Activated naive CD8-positive, alpha-beta T cell treated with anti-CD3 and anti-CD28 coated beads for 36 hours (primary cell): ENCODE results near the gene ZC3H7B. TPM values are rescaled to one million over a fixed set of nuclear protein-coding genes. Genes with fewer than 3 reads are reported as not detected.
A peak's percentile ranks its signal among the peaks of the same experiment; 100 is the strongest.
"Not testable (repeated sequence)": the region's sequence is repeated elsewhere in the genome, so short reads cannot be mapped to it uniquely, and the experiment has no call there.

Experiments used
- DNase-seq: peaks from one replicate; pipeline ENCODE4 v3.0.0; 2021
- H3K27ac Mint-ChIP-seq: one replicate; pipeline ENCODE4 v1.8.0; 2022; ENCODE audit warnings: mild to moderate bottlenecking, moderate library complexity, mixed read lengths
- H3K27me3 Mint-ChIP-seq: one replicate; pipeline ENCODE4 v1.8.0; 2022; ENCODE audit warnings: mild to moderate bottlenecking, mixed read lengths
- H3K36me3 Mint-ChIP-seq: one replicate; pipeline ENCODE4 v1.8.0; 2021; ENCODE audit warnings: mild to moderate bottlenecking, mixed read lengths
- H3K4me1 Mint-ChIP-seq: one replicate; pipeline ENCODE4 v1.8.0; 2021; ENCODE audit warnings: mixed read lengths
- H3K4me3 Mint-ChIP-seq: one replicate; pipeline ENCODE4 v1.8.0; 2022; ENCODE audit warnings: mild to moderate bottlenecking, moderate library complexity, mixed read lengths
- H3K9me3 Mint-ChIP-seq: one replicate; pipeline ENCODE4 v1.8.0; 2022; ENCODE audit warnings: mixed read lengths
- total RNA-seq, 2 experiments: library from RNA; stranded (reverse); gene quantifications; one replicate each; pipeline ENCODE4 v1.2.3, GENCODE V29; 2021

ZC3H7B gene
- total RNA-seq, 2 experiments from 2014 or later: 58.8 to 59.9 TPM

DNA sequence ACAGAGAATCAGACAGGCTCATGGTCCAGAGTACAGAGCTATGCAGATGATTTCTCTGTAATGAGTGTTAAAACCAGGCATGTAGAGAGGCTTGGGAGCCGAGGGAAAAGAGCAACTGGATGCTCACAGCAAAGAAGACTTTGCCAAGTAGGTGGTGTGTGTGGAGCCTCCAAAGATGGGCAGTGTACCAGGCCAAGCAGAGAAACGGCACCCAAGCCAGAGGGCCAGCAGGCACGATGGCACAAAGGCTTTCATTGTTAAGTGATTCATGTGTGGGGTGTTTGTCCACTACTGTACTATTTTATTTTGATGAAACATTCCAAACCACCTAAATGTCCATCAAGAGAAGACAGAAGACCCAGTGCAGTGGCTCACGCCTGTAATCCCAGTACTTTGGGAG is 26.5 kb upstream of the ZC3H7B start:
- DNase-seq: no peak
- no peak overlapping the region for H3K27ac Mint-ChIP-seq
- H3K4me1 Mint-ChIP-seq: peaks cover 5% of the 10 kb centered on the region
- H3K36me3 Mint-ChIP-seq: peaks cover 52% of the 10 kb centered on the region
- no peaks in the 10 kb centered on the region for H3K9me3 Mint-ChIP-seq
- no peaks in the 10 kb centered on the region for H3K27me3 Mint-ChIP-seq
- no peak overlapping the region for H3K4me3 Mint-ChIP-seq

GRCh38 chr22:41280065-41280464 is 21.3 kb upstream of the ZC3H7B start:
- Mint-ChIP-seq H3K4me3 (no peak overlapping the region), H3K4me1 (peaks cover 20% of the 10 kb centered on the region), H3K27ac (peak overlapping the region; percentile 25)

DNA sequence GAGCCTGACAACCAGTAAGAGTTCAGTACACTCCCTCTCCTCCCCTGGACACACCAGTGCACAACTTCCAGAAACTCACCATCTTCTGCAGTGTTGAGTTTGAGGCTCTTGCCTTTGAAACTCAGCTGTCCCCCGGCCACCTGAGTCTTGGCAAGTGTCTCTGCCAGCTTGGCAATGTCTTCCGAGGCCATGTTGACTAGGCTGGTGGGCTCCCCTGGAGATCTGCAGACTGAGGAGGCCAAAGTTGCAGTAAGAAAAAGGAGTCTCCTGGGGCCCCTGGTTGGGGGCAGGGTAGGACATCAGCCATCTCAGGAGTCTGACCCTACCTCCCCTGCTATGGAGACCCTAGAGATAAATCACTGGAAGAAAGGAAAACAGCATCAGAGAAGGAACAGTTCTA is 20.5 kb upstream of the ZC3H7B start:
- no peaks in the 10 kb centered on the region for H3K9me3 Mint-ChIP-seq
- no peak for DNase-seq
- H3K27ac Mint-ChIP-seq: no peak overlapping the region
- H3K4me3 Mint-ChIP-seq: no peak overlapping the region
- H3K27me3 Mint-ChIP-seq: no peaks in the 10 kb centered on the region
- H3K4me1 Mint-ChIP-seq: peaks cover 22% of the 10 kb centered on the region
- peaks cover 49% of the 10 kb centered on the region for H3K36me3 Mint-ChIP-seq

More at GRCh38 chr22:41280065-41280464, 21.3 kb upstream of the ZC3H7B start:
- DNase-seq: no peak
- no peaks in the 10 kb centered on the region for H3K9me3 Mint-ChIP-seq
- peaks cover 50% of the 10 kb centered on the region for H3K36me3 Mint-ChIP-seq
- no peaks in the 10 kb centered on the region for H3K27me3 Mint-ChIP-seq

DNA sequence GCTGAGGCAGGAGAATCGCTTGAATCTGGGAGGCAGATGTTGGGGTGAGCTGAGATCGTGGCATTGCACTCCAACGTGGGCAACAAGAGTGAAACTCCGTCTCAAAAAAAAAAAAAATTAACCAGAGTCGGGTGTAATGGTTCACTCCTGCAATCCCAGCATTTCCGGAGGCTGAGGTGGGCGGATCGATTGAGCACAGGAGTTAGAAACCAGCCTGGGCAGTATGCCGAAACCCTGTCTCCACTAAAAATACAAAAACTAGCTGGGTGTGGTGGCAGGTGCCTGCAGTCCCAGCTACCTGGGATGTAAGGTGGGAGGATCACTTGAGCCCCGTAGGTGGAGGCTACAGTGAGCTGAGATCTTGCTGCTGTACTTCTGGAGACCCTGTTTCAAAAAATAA is 16.9 kb upstream of the ZC3H7B start:
- peaks cover 28% of the 10 kb centered on the region for H3K36me3 Mint-ChIP-seq
- H3K27ac Mint-ChIP-seq: peak overlapping the region; percentile 97
- no peaks in the 10 kb centered on the region for H3K27me3 Mint-ChIP-seq
- DNase-seq: no peak
- H3K4me1 Mint-ChIP-seq: peaks cover 31% of the 10 kb centered on the region
- peak overlapping the region; percentile 89 for H3K4me3 Mint-ChIP-seq
- H3K9me3 Mint-ChIP-seq: no peaks in the 10 kb centered on the region

GRCh38 chr22:41285441-41285819 is 15.9 kb upstream of the ZC3H7B start:
- H3K9me3 Mint-ChIP-seq: no peaks in the 10 kb centered on the region
- peak overlapping the region; percentile 89 for H3K4me3 Mint-ChIP-seq
- peak; percentile 96 for DNase-seq
- H3K27ac Mint-ChIP-seq: peak overlapping the region; percentile 97
- peaks cover 23% of the 10 kb centered on the region for H3K36me3 Mint-ChIP-seq
- peaks cover 31% of the 10 kb centered on the region for H3K4me1 Mint-ChIP-seq
- H3K27me3 Mint-ChIP-seq: no peaks in the 10 kb centered on the region

- peak; percentile 99 for DNase-seq
- no peaks in the 10 kb centered on the region for H3K27me3 Mint-ChIP-seq
- H3K4me3 Mint-ChIP-seq: peak within 1 kb of the TSS; percentile 89
- peaks cover 23% of the 10 kb centered on the region for H3K36me3 Mint-ChIP-seq
- H3K9me3 Mint-ChIP-seq: no peaks in the 10 kb centered on the region
- H3K27ac Mint-ChIP-seq: peak within 1 kb of the TSS; percentile 97
- peaks cover 27% of the 10 kb centered on the region for H3K4me1 Mint-ChIP-seq
Observed at GRCh38 chr22:41285820-41286638, 15.3 kb upstream of the ZC3H7B start, which contains the start of gene RANGAP1. Gene RANGAP1 (minus strand): TSS chr22:41286187. CDS start chr22:41281044, 5,143 bp downstream.

DNA sequence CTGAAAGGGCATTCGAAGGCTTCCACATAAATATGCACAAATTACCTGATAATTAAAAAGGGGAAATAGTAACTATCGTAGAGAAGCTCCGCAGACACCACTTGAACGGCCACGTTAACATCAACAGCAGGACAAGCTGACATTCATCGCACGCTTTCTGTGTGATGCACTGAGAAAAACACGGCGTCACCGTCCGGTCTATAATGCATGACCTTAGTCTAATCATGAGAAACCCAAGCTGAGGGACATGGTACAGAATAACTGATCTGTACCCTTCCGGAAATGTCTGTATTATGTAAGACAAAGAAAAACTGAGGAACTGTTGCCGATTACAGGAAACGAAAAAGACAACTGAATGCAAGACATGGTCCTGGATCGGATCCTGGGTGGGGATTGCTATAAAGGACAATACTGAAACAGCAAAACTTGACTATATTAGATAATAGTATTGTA is 14.7 kb upstream of the ZC3H7B start:
- peak; percentile 47 for DNase-seq
- Mint-ChIP-seq H3K27me3 (no peaks in the 10 kb centered on the region), H3K4me3 (peak overlapping the region; percentile 89), H3K9me3 (no peaks in the 10 kb centered on the region), H3K4me1 (peaks cover 23% of the 10 kb centered on the region), H3K27ac (peak overlapping the region; percentile 97), H3K36me3 (peaks cover 19% of the 10 kb centered on the region)

- H3K27ac Mint-ChIP-seq: peak overlapping the region; percentile 84
- DNase-seq: no peak
- no peaks in the 10 kb centered on the region for H3K9me3 Mint-ChIP-seq
- peaks cover 14% of the 10 kb centered on the region for H3K36me3 Mint-ChIP-seq
- peak overlapping the region; percentile 42 for H3K4me3 Mint-ChIP-seq
- peaks cover 17% of the 10 kb centered on the region for H3K4me1 Mint-ChIP-seq
- no peaks in the 10 kb centered on the region for H3K27me3 Mint-ChIP-seq
Observed at GRCh38 chr22:41288245-41288946, 12.9 kb upstream of the ZC3H7B start.

GRCh38 chr22:41289671-41290070 is 11.7 kb upstream of the ZC3H7B start:
- no peak overlapping the region for H3K4me3 Mint-ChIP-seq
- no peaks in the 10 kb centered on the region for H3K27me3 Mint-ChIP-seq
- no peak overlapping the region for H3K27ac Mint-ChIP-seq

DNA sequence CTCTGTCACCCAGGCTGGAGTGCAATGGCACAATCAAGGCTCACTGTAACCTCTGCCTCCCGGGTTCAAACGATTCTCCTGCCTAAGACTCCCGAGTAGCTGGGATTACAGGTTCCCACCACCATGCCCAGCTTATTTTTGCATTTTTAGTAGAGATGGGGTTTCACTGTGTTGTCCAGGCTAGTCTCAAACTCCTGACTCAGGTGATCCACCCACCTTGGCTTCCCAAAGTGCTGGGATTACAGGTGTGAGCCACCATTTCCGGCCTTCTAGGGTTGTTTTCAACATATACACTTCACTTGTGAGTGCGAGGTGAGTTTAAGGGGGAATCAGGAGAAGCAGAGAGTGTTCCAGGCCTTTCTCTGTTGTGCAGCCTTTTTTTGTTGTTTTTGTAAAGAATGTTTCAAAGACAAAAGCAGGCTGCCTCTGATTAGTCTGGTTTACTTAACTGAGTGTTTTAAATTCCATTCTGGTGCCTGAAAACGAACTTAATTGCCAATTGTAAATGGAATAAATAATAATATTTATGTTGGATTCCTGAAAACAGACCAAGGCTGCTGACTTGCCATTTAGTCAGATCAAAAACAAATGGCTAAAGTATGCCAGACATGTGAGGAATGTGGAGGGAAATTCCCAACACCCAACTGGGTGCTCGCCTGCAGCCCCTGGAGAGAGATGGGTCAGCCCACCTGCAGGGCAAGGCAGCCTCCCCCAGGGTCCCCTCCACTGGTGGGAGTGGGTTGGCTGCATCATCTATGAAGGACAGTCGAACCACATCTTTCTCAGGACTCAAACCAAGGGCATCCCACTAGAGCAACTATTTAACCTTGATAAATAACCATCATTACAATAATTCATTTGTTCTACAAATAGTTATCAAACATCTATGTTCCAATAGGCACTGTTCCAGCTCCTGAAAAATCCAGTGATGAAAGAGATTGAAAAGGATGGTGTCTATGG is 10.8 kb upstream of the ZC3H7B start:
- H3K27me3 Mint-ChIP-seq: no peaks in the 10 kb centered on the region
- no peaks in the 10 kb centered on the region for H3K36me3 Mint-ChIP-seq
- no peaks in the 10 kb centered on the region for H3K9me3 Mint-ChIP-seq
- no peak for DNase-seq
- peaks cover 8% of the 10 kb centered on the region for H3K4me1 Mint-ChIP-seq
- no peak overlapping the region for H3K27ac Mint-ChIP-seq
- no peak overlapping the region for H3K4me3 Mint-ChIP-seq

More at GRCh38 chr22:41289671-41290070, 11.7 kb upstream of the ZC3H7B start:
- H3K4me1 Mint-ChIP-seq: peaks cover 12% of the 10 kb centered on the region
- DNase-seq: no peak
- H3K9me3 Mint-ChIP-seq: no peaks in the 10 kb centered on the region
- peaks cover 5% of the 10 kb centered on the region for H3K36me3 Mint-ChIP-seq

- H3K27ac Mint-ChIP-seq, H3K4me1 Mint-ChIP-seq, H3K4me3 Mint-ChIP-seq, H3K9me3 Mint-ChIP-seq, H3K36me3 Mint-ChIP-seq, H3K27me3 Mint-ChIP-seq, DNase-seq: not testable (repeated sequence)
Observed at GRCh38 chr22:41294816-41295215, 6.5 kb upstream of the ZC3H7B start.

DNA sequence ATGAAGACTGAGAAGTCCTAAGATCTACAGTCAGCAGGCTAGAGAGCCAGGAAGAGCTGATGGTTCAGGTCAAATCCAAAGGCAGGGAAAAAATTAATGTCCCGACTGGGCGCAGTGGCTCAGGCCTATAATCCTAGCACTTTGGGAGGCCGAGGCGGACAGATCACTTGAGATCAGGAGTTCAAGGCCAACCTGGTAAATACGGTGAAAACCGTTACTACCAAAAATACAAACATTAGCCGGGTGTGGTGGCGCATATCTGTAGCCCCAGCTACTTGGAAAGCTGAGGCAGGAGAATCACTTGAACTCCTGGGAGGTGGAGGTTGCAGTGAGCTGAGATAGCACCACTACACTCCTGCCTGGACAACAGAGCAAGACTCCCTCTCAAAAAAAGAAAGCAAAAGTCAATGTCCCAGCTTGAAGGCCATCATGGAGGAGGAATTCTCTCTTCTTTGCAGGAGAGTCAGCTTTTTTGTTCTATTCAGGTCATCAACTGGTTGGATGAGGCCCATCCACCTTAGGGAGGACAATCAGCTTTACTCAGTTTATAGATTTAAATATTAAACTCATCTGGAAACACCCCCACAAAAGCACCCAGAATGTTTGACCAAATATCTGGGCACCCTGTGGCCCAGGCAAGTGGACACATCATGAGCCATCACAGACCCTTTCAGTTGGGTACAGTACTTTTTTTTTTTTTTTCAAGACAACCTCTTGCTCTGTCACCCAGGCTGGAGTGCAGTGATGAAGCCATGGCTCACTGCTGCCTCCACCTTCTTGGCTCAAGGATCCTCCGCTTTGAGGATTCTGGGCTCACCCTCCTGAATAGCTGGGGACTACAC is 4.3 kb upstream of the ZC3H7B start:
- Mint-ChIP-seq H3K27ac (no peak overlapping the region), H3K4me1 (peaks cover 8% of the 10 kb centered on the region), H3K4me3 (no peak overlapping the region), H3K9me3 (no peaks in the 10 kb centered on the region), H3K27me3 (no peaks in the 10 kb centered on the region), H3K36me3 (no peaks in the 10 kb centered on the region)
- no peak for DNase-seq

DNA sequence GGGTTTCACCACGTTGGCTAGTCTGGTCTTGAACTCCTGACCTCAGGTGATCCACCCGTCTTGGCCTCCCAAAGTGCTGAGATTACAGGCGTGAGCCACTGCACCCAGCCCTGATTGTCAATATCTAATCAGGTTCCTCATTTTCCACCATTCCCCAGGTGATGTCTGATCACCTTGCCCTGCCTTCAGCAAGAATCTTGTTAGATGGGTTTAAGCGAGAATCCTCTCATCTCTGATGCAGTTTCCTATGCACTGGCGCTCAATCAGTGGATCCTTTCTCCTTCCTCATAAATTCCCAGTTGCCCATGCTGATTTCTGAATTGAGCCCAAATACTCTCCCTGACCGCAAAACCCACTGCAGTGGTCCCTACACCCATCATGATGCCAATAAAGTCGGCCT is 664 bp upstream of the ZC3H7B start:
- Mint-ChIP-seq H3K4me3 (peak overlapping the region; percentile 64), H3K36me3 (peaks cover 11% of the 10 kb centered on the region), H3K4me1 (peaks cover 33% of the 10 kb centered on the region), H3K27ac (peak overlapping the region; percentile 50), H3K9me3 (no peaks in the 10 kb centered on the region), H3K27me3 (no peaks in the 10 kb centered on the region)
- DNase-seq: no peak
